Thyroid gland (tissue), 4 donors: ENCODE data around the gene IP6K3.

ENCODE experiments used
- POLR2A ChIP-seq, 2 donors: fragments of 450-650 bp; IDR thresholded peaks; one replicate each; pipeline ENCODE4 v1.6.1; 2017; ENCODE audit warnings: antibody characterized with exemption in 2 of 2, mild to moderate bottlenecking in 2 of 2, moderate library complexity in 1 of 2
- TF ChIP-seq, protein P1 (sequence below), 6 experiments: fragments of 200-600 bp in 3 of 6; fragments of 450-650 bp in 3 of 6; sonication (generic) in 3 of 6; IDR thresholded peaks; one replicate each; pipeline ENCODE4 v1.5.1; 2016 to 2019; ENCODE audit warnings: antibody characterized with exemption in 6 of 6, mild to moderate bottlenecking in 2 of 6, inconsistent platforms in 1 of 6, moderate library complexity in 1 of 6

DNA sequence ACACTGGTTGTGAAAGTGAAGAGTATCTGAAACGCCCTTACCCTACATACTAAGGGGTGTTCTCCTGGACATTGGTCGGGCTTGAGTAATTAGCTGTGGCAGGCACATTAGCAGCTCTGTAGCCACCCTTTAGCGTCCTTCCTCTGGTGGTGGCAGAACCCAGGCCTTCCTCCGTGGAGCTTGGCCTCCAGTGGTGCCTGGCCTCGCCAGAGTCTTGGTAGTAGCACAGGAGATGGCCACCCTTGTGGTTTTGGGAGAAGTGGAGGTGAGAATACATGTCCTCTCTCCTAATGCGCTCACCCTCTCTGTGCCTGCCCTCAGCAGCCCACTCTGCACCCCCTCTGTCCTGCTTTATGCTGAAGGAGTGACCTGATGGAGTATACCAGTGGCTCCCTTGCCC is 17.6 kb downstream of the IP6K3 start:
- TF ChIP-seq, protein P1, sequence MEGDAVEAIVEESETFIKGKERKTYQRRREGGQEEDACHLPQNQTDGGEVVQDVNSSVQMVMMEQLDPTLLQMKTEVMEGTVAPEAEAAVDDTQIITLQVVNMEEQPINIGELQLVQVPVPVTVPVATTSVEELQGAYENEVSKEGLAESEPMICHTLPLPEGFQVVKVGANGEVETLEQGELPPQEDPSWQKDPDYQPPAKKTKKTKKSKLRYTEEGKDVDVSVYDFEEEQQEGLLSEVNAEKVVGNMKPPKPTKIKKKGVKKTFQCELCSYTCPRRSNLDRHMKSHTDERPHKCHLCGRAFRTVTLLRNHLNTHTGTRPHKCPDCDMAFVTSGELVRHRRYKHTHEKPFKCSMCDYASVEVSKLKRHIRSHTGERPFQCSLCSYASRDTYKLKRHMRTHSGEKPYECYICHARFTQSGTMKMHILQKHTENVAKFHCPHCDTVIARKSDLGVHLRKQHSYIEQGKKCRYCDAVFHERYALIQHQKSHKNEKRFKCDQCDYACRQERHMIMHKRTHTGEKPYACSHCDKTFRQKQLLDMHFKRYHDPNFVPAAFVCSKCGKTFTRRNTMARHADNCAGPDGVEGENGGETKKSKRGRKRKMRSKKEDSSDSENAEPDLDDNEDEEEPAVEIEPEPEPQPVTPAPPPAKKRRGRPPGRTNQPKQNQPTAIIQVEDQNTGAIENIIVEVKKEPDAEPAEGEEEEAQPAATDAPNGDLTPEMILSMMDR (IDR thresholded peaks at IDR 0.05), result no peak
- no peak for TF ChIP-seq POLR2A (IDR thresholded peaks at IDR 0.05)
